Measurements from ENCODE around the gene MAN2A1.

The MAN2A1 gene

GRCh38 chr5:109708813-109709212 lies 19.1 kb downstream of the MAN2A1 start:
- DNase-seq = no peak

GRCh38 chr5:109709225-109709624 lies 19.5 kb downstream of the MAN2A1 start:
- DNase-seq = no peak

- no peak for DNase-seq
Measured at GRCh38 chr5:109711673-109712072, 21.9 kb downstream of the MAN2A1 start.

- DNase-seq = no peak
Measured at GRCh38 chr5:109713453-109713852, 23.7 kb downstream of the MAN2A1 start.

GRCh38 chr5:109714592-109714991 lies 24.9 kb downstream of the MAN2A1 start:
- DNase-seq = no peak

GRCh38 chr5:109718216-109718615 lies 28.5 kb downstream of the MAN2A1 start:
- no peak for DNase-seq

GRCh38 chr5:109718632-109719031 lies 28.9 kb downstream of the MAN2A1 start:
- no peak for DNase-seq

- no peak for DNase-seq
Measured at GRCh38 chr5:109719978-109720377, 30.3 kb downstream of the MAN2A1 start.

GRCh38 chr5:109721741-109722140 lies 32.0 kb downstream of the MAN2A1 start:
- DNase-seq = no peak

GRCh38 chr5:109723606-109724005 lies 33.9 kb downstream of the MAN2A1 start:
- no peak for DNase-seq

GRCh38 chr5:109725135-109725534 lies 35.4 kb downstream of the MAN2A1 start:
- DNase-seq = no peak

- DNase-seq = no peak
Measured at GRCh38 chr5:109739741-109740728, 50.3 kb downstream of the MAN2A1 start.

- no peak for DNase-seq
Measured at GRCh38 chr5:109740966-109741365, 51.2 kb downstream of the MAN2A1 start.

GRCh38 chr5:109741390-109741789 lies 51.7 kb downstream of the MAN2A1 start:
- DNase-seq = no peak

- no peak for DNase-seq
Measured at GRCh38 chr5:109743041-109743531, 53.4 kb downstream of the MAN2A1 start.

GRCh38 chr5:109743770-109744212 lies 54.1 kb downstream of the MAN2A1 start:
- DNase-seq = no peak

GRCh38 chr5:109744261-109744660 lies 54.5 kb downstream of the MAN2A1 start:
- DNase-seq = no peak

- no peak for DNase-seq
Measured at GRCh38 chr5:109748546-109748945, 58.8 kb downstream of the MAN2A1 start.

- no peak for DNase-seq
Measured at GRCh38 chr5:109750463-109750862, 60.7 kb downstream of the MAN2A1 start.

- DNase-seq = no peak
Measured at GRCh38 chr5:109753279-109753678, 63.6 kb downstream of the MAN2A1 start.

- no peak for DNase-seq
Measured at GRCh38 chr5:109754319-109754718, 64.6 kb downstream of the MAN2A1 start.

- DNase-seq = no peak
Measured at GRCh38 chr5:109755761-109756160, 66.0 kb downstream of the MAN2A1 start.

GRCh38 chr5:109756543-109757185 lies 66.9 kb downstream of the MAN2A1 start:
- DNase-seq = no peak

GRCh38 chr5:109757490-109757889 lies 67.8 kb downstream of the MAN2A1 start:
- no peak for DNase-seq

Measured in stimulated activated CD4-positive, alpha-beta T cell treated with anti-CD3 and anti-CD28 coated beads, Interleukin-4, amount 100 ng/mL, for 1 hour (primary cell).